HepG2 (cell line): ENCODE results near the gene ZNF26. TPM values are rescaled to one million over a fixed set of nuclear protein-coding genes. Genes with fewer than 3 reads are reported as not detected.

Experiments
- ARID4A ChIP-seq: sonication (generic); formaldehyde crosslinking; IDR thresholded peaks from 2 replicates; pipeline ENCODE4 v1.5.0; 2020; ENCODE audit warnings: mild to moderate bottlenecking, missing genetic modification reagents, borderline replicate concordance
- ARNTL ChIP-seq: sonication (generic); formaldehyde crosslinking; IDR thresholded peaks from 2 replicates; pipeline ENCODE4 v1.4.0; 2020; ENCODE audit warnings: mild to moderate bottlenecking, missing genetic modification reagents
- FLYWCH1 ChIP-seq: sonication (generic); formaldehyde crosslinking; IDR thresholded peaks from 2 replicates; pipeline ENCODE4 v1.8.1; 2023; ENCODE audit warnings: mild to moderate bottlenecking, missing genetic modification reagents
- PAF1 ChIP-seq: IDR thresholded peaks from 2 replicates; pipeline ENCODE4 v1.6.1; 2016; ENCODE audit warnings: missing genetic modification reagents, missing compliant biosample characterization
- RARG ChIP-seq: sonication (generic); formaldehyde crosslinking; IDR thresholded peaks from 2 replicates; pipeline ENCODE4 v1.4.0; 2020; ENCODE audit warnings: low read depth, mild to moderate bottlenecking, missing genetic modification reagents
- ZBTB49 ChIP-seq: sonication (generic); formaldehyde crosslinking; IDR thresholded peaks from 2 replicates; pipeline ENCODE4 v1.4.0; 2020; ENCODE audit warnings: missing genetic modification reagents, borderline replicate concordance
- ZFX ChIP-seq: sonication (generic); formaldehyde crosslinking; IDR thresholded peaks from 2 replicates; pipeline ENCODE4 v1.4.0; 2020; ENCODE audit warnings: mild to moderate bottlenecking, low read depth, missing genetic modification reagents, moderate library complexity
- ZNF333 ChIP-seq: sonication (generic); formaldehyde crosslinking; IDR thresholded peaks from 2 replicates; pipeline ENCODE4 v1.4.0; 2020; ENCODE audit warnings: mild to moderate bottlenecking, missing genetic modification reagents, borderline replicate concordance
- ZNF407 ChIP-seq: sonication (generic); formaldehyde crosslinking; IDR thresholded peaks from one replicate; pipeline ENCODE4 v1.5.1; 2020; ENCODE audit warnings: mild to moderate bottlenecking, missing genetic modification reagents; ENCODE audit errors: not compliant biosample characterization
- ZXDC ChIP-seq: sonication (generic); formaldehyde crosslinking; IDR thresholded peaks from 2 replicates; pipeline ENCODE4 v1.5.0; 2020; ENCODE audit warnings: mild to moderate bottlenecking, missing genetic modification reagents
- polyA plus RNA-seq, 8 experiments: library from polyadenylated mRNA; depleted of rRNA in 3 of 8; stranded (reverse) in 7 of 8; unstranded in 1 of 8; fragments of >200 nt; fragmentation: Illumina TruSeq in 4 of 8; extraction: Trizol in 4 of 8; gene quantifications; 2 replicates each; pipeline versions ENCODE4 v1.2.1 to v1.2.3, GENCODE V29; 2011 to 2016; ENCODE audit warnings: low read depth in 4 of 8, missing spikeins in 1 of 8, mixed read lengths in 1 of 8; ENCODE audit not compliant: insufficient read depth in 1 of 8
- total RNA-seq, 5 experiments: library from RNA; depleted of rRNA; stranded (reverse); fragments of >200 nt; fragmentation: Illumina TruSeq; extraction: Trizol; gene quantifications; 2 replicates each; pipeline ENCODE4 v1.2.3, GENCODE V29; 2016; ENCODE audit warnings: low read depth in 1 of 5

Gene ZNF26
- total and polyA plus RNA-seq, 2 of the 13 experiments (the other 11 are each of a cell fraction or from before 2014, with no cell fraction given): 3.8 to 6.5 TPM

- no peak for TF ChIP-seq ZNF407 (CRISPR knock-in tag)
- no peak for TF ChIP-seq ZNF333
- TF ChIP-seq FLYWCH1 (CRISPR knock-in tag): no peak
- TF ChIP-seq ZFX (CRISPR knock-in tag): peak; percentile 98
- TF ChIP-seq ZXDC: no peak
- TF ChIP-seq PAF1 (CRISPR knock-in tag): no peak
- TF ChIP-seq RARG (CRISPR knock-in tag): no peak
- no peak for TF ChIP-seq ZBTB49 (CRISPR knock-in tag)
- TF ChIP-seq ARNTL (CRISPR knock-in tag): peak; percentile 73; the same call in 1 of the 2 replicates
- TF ChIP-seq ARID4A (CRISPR knock-in tag): peak; percentile 79
Measured at GRCh38 chr12:132956011-132956788, 30.0 kb upstream of the ZNF26 start, which contains the start of gene ZNF605 (continued).
